GM12878 (cell line): Measurements from ENCODE around the gene NFE2L1.

Source experiments
- IRF3 ChIP-seq: fragments of 450-650 bp; IDR thresholded peaks from 2 replicates; pipeline ENCODE4 v1.6.1; 2014; ENCODE audit warnings: mild to moderate bottlenecking
- RFX5 ChIP-seq: IDR thresholded peaks from 2 replicates; pipeline ENCODE4 v1.6.1; 2011; ENCODE audit warnings: low read depth, low read length, improper control_type of control experiment
- TF ChIP-seq, protein P1 (sequence below), 3 experiments: IDR thresholded peaks in 2 of 3; conservative IDR thresholded peaks in 1 of 3; 2 replicates each; pipeline ENCODE4 v1.5.1; 2011; ENCODE audit warnings: low read depth in 3 of 3, low read length in 3 of 3, mild to moderate bottlenecking in 3 of 3, control low read depth in 2 of 3, moderate library complexity in 2 of 3, inconsistent platforms in 1 of 3, mixed read lengths in 1 of 3; ENCODE audit not compliant: control insufficient read depth in 2 of 3, insufficient read depth in 1 of 3; ENCODE audit errors: extremely low read depth in 1 of 3

GRCh38 chr17:48051706-48052486 lies 3.7 kb downstream of the NFE2L1 start:
- TF ChIP-seq, protein P1, sequence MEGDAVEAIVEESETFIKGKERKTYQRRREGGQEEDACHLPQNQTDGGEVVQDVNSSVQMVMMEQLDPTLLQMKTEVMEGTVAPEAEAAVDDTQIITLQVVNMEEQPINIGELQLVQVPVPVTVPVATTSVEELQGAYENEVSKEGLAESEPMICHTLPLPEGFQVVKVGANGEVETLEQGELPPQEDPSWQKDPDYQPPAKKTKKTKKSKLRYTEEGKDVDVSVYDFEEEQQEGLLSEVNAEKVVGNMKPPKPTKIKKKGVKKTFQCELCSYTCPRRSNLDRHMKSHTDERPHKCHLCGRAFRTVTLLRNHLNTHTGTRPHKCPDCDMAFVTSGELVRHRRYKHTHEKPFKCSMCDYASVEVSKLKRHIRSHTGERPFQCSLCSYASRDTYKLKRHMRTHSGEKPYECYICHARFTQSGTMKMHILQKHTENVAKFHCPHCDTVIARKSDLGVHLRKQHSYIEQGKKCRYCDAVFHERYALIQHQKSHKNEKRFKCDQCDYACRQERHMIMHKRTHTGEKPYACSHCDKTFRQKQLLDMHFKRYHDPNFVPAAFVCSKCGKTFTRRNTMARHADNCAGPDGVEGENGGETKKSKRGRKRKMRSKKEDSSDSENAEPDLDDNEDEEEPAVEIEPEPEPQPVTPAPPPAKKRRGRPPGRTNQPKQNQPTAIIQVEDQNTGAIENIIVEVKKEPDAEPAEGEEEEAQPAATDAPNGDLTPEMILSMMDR (IDR thresholded peaks at IDR 0.05 in 2 of 3, conservative IDR thresholded peaks at IDR 0.05 in 1 of 3; ENCODE audit: control insufficient read depth in 2 of 3, extremely low read depth in 1 of 3, insufficient read depth in 1 of 3, low read depth in 3 of 3, low read length in 3 of 3) = no peak
- TF ChIP-seq RFX5 (no peak), IRF3 (no peak)
